Measurements from ENCODE around the gene ANAPC16.
"Not testable (repeated sequence)": the region's sequence is repeated elsewhere in the genome, so short reads cannot be mapped to it uniquely, and the experiment has no call there.

ANAPC16 gene

DNA sequence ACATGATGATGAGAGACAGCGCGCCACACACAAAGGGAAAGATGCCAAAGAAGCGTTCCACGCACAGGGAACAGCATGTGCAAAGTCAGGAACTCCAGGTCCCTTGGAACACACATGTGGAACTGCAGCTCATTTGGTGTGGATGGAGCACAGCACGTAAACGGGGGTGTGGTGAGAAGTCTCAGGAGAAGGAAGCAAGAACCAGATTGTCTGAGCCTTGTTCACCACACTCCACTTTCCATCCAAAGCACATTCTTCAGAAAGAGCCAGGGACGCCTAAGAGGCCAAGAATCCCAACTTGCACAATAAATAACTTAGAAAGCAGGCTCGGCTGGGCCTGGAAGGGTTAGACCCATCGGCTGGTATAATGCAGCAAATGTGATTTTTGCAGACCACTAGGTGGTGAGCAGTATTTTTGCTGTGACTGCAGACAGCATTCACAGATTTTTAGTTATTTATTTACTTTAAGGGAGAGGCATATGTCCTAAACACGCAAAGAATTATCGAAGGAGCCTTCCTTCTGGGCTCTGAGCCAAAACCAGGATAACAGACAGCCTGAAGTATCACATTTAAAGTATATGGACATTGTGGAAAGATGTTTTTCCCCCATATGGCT is 28.1 kb downstream of the ANAPC16 start:
- no peak for DNase-seq (ENCODE audit: low read depth in 2 of 2)

DNA sequence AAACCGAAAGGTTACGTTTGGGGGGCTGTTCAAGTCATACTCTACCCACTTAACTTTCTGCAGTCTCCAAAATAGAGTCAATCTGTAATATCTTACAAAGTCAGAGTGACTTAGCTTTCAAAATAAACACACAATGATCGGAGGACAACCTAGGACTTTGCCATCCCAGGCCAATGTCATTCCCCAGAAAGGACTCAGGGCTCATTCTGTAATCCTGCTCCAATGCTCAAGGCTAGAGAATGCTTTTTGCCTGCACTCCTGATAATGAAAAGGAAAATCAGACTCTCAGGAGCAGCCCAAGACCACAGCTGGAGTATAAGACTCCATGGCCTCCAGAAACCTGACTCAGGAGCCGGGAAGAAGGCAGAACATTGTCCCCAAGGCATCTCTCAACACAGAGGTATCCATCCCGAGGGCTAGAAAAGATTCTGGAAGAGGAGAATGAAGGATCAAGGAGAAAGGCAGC is 28.8 kb downstream of the ANAPC16 start:
- DNase-seq (ENCODE audit: low read depth in 2 of 2), result no peak

DNA sequence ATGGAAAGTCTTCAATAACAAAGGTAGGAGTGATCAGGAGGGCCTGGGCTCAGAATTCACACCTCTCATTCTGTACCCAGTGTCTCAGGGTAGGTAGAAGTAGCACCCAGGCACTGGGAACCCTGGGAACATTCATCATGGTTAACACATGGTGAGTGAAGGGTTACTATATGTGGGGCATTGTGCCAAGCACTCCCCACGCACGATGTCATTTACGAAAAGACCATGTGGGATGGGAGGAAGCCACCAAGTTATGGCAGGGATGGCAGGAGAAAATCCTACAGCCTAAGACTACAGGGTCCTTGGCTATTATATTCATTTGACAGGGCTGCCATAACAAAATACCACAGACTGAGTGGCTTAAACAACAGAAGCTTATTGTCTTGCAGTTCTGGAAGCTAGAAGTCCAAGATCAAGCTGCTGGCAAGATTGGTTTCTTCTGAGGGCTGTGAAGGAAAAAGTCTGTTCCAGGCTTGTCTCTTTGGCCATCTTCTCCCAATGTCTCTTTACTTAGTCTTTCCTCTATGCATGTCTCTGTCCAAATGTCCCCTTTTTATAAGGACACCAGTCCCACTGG is 30.2 kb downstream of the ANAPC16 start:
- DNase-seq (ENCODE audit: low read depth in 2 of 2), result no peak

DNA sequence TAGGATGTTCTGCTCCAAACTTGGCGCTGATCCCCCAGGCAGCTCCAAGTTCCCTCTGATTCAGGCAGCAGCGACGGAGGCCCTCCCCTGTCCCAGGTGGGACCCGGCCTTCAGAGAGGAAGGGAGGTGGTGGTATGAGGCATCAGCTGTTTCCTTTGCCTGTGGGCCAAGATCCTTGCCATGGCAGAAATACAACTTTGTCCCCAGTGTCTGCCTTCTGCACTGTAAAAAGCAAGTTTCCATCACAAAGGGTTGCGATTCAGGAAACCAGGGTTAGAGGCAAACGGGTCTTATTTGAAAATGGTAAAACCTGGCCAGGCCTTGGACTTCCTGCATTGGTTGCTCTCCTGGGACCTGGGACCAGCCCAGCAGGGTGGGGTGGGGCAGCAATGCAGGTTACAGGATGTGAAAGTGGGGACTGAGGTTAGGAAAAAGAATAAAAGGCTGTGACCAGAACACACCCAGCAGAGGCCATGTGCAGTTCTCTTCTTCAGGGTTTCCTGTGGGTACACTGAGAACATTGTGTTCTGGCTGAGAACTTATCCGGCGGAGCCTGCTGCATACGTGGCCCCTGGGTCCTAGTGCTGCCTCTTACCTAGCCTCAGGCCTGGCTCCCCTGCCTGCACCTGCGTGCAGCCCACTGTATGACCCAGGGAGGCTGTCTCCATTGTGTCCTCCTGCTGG is 32.8 kb downstream of the ANAPC16 start:
- peak in 1 of 2 donors; percentile 47 for DNase-seq (ENCODE audit: low read depth in 2 of 2)

DNA sequence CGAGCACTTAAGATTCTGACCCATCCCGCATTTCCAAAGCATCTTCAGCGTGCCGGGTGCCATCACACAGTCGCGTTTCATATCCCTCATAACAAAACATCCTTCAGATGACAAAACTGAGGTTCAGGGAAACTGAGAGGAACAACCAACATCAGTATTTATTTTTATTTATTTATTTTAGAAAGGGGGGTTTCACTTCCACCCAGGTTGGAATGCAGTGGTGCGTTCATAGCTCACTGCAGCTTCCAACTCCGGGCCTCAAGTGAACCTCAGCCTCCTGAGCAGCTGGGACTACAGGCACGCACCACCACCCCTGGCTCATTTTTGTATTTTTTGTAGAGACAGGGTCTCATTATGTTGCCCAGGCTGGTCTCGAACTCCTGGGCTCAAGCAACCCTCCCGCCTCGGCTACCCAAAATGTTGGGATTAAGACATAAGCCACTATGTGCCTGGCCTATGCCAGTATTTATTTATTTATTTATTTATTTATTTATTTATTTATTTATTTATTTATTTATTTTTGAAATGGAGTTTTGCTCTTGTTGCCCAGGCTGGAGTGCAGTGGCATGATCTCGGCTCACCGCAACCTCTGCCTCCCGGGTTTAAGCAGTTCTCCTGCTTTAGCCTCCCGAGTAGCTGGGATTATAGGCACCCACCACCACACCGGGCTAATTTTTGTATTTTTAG is 33.5 kb downstream of the ANAPC16 start:
- not testable (repeated sequence) for DNase-seq (ENCODE audit: low read depth in 2 of 2)

DNA sequence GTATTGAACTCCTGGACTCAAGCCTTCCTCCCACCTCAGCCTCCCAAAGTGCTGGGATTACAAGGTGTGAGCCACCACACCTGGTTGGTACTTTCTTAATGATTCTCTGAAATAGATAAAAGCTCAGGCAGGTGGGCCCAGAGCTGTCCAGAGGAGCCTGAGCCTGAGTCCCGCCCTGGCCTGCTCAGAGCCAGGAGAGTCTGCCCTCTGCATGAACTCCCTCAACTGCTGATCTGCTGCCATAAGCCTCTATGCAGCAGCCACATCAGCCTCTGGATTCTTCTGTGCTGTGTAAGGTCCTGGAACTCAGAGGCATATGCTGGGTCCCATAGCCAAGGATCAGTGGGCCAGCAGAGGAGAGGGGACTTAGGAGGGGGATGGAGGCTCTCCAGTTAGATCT is 34.9 kb downstream of the ANAPC16 start:
- DNase-seq (ENCODE audit: low read depth in 2 of 2), result no peak

DNA sequence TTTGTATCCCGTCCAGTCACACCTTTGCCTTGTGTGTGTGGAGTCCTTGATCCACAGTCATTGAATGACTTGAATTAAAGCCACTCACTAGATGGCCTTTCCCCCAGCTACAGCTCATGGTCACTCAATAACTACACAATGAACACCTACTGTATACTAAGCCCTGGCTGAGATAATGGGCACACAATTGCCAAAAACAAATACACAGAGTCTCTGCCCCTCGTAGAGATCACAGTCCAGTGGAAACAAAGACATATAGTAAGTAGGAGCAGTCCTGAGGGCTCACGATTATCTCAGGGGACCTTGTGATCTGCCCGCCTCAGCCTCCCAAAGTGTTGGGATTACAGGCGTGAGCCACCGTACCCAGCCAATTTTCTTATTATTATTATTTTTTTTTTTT is 35.8 kb downstream of the ANAPC16 start:
- no peak for DNase-seq (ENCODE audit: low read depth in 2 of 2)

DNA sequence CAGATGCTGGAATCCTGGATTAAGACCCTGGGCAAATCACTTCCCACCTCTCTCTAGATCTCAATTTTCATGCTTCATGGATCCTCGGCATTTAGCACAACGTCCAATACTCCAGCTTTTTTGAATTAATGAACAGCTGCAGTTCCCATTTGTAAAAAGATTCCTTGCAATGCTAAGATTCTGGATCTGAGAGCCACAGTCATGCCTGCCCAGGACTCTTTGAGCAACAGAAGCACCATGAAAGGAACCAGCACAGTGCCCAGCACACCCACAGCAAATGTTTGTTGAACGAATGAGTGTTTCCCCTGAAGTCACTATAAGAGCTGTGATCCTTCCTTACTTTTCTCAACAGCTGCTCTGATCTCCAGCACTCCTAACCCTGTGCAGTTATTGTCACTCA is 37.2 kb downstream of the ANAPC16 start:
- DNase-seq (ENCODE audit: low read depth in 2 of 2), result no peak

DNA sequence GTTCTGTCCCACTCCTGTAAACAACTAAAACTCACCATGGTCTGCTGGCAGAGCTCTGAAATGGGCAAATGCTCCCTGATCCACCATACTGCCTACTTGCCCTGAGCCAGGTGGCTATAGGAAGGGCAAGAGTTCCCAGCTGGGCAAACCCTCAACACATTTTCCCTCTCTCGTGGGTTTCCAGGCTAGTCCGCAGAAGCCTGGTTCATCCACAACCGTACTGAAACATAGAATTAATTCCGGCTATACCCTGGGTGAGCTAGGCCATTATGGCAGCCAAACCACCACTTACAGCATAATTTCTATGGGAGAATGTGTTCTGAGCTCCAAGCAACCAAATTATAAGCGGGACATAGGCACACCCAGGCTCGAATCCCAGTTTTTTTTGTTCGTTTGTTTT is 37.8 kb downstream of the ANAPC16 start:
- no peak for DNase-seq (ENCODE audit: low read depth in 2 of 2)

DNA sequence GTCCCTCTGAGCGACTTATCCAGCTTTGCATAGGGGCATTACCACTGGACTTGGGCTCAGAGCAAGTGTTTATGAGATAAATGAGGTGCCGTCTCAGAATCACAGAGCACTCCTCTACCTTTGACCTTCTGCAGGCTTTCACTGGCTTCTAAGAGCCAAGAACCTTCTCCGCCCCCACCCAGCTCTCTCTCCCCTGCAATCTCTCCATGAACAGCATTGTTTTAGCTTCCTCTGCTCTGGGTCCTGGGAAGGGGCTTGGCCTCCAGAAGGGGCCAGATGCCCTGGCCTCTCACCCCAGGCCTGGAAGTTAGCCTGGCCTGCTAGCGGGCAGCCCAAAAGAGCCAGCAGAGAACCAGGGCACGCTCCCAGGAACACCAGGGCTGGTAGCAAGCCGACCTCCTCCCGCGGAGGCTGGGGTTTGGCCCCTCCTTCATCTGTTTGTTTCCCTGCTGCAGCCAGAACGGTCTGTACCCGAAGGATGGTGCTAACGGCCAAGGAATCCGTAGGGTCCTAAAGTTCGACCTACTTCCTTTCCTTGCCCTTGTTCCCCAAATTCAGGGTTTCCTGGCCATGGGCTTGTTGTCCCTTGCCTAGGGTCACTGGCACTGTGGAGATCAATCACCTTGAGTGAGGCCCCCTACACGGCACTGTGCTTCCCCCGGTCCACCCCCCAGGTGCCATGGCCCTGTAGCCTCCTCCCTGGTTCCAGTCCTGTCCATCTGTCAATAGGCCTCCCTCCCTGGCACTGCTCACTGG is 39.2 kb downstream of the ANAPC16 start:
- no peak for DNase-seq (ENCODE audit: low read depth in 2 of 2)

DNA sequence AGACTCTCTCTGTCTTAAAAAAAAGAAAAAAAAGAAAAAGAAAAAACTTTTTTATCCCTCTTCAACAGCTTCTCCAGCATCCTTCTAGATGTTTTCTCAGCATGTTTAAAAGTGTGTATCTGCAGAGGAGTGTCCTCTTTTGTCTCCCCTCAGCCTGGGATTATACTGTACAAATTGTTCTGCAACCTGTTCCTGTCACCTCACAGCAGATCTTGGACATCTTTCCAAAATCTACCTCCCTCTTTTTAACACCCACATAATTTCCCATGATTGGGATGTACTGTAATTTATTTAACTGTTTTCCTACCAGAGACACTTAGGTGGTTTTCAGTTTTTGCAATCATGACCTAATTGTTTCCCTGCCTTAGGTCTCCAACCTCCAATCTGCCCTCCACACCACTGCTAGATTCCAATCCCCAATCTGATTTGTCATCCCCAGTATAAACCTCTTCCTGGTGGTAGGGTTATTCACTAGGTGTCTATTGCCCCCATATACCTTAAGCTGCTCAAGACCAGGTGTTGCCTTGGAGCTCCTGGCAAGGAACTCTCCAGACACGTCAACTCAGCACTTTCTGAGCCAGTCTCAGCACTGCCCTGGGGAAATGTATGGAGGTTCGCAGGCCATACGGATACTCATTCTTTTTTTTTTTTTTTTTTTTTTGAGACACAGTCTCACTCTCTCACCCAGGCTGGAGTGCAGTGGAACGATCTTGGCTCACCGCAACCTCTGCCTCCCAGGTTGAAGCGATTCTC is 40.3 kb downstream of the ANAPC16 start:
- no peak for DNase-seq (ENCODE audit: low read depth in 2 of 2)

DNA sequence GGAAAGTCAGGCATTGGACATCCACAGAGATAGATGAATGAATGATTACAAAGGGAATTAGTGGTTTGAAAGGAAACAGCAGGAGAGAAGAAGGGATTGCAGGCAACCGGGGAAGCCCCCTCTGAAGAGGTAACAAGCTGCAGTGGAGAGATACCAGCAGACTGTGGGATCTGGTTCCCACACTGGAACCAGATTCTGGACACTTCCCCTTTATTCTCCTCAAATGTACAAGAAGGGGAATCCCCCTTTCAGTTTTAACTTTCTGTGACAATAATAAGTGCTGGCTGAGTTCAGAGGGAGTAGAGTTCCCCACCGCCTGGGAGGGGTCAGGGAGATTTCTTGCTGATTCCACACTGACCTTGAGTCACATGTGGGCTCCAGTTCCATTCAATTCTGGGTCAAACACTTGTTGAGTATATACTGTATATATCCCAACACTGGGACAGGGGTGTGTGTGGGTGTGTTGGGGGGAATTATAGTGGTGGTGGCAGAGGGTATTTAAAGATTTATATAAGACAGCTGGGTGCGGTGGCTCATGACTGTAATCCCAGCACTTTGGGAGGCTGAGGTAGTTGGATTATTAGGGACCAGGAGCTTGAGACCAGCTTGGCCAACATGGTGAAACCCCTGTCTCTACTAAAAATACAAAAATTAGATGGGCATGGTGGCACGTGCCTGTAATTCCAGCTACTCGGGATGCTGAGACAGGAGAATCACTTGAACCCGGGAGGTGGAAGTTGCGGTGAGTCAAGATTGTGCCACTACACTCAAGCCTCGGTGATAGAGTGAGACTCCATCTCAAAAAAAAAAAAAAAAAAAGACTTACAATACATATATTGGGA is 41.5 kb downstream of the ANAPC16 start:
- DNase-seq (ENCODE audit: low read depth in 2 of 2), result no peak

DNA sequence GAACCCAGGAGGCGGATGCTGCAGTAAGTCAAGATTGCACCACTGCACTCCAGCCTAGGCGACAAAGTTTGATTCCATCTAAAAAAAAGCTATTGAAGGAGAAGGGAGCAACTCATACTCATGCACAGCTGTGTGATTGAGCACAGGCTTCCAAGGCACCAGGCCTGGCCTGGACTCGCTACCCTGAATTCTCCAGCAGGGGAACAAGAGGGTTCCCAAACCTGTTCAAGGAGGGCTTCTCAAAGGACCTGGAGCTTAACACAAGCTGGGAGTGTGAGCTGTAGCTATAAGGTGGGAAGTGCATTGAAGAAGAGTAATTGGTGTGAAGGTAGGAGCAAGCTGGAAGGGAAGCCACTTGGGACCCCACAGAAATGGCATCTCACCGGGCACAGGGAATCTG is 42.8 kb downstream of the ANAPC16 start:
- no peak for DNase-seq (ENCODE audit: low read depth in 2 of 2)

DNA sequence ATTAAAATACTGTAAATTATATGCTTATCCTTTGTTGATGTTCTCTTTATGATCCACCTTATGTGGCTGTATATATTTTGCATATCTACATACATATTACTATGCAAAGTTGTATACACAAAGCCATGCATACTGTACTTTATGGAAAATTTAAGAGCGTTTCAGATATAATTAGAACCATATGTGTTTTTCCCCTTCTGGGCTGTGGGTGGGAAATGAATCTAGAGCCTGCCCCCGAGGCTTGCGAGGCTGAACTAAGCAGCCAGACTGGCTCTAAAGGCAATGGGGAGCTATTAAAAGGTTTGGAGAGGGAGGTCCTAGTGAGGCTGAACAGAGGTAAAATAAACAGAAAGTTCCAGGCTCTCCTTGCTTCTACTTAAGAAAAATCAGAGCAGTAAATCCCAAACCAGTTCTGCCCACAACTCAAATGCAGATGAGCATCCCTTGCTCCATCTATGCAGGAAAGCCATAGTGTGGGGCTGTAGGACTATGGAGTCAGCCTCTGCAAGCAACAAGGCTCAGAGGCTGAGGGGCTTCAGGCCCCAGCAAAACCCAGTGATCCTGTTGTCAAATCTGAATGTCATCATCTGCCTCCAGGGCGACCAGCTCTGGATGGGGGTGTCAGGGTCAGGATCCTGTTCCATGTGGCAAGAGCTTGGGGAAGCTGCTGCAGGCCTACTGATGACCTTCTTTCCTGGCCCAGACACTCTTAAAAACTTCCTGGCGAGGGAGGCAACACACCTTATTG is 43.9 kb downstream of the ANAPC16 start:
- no peak for DNase-seq (ENCODE audit: low read depth in 2 of 2)

DNA sequence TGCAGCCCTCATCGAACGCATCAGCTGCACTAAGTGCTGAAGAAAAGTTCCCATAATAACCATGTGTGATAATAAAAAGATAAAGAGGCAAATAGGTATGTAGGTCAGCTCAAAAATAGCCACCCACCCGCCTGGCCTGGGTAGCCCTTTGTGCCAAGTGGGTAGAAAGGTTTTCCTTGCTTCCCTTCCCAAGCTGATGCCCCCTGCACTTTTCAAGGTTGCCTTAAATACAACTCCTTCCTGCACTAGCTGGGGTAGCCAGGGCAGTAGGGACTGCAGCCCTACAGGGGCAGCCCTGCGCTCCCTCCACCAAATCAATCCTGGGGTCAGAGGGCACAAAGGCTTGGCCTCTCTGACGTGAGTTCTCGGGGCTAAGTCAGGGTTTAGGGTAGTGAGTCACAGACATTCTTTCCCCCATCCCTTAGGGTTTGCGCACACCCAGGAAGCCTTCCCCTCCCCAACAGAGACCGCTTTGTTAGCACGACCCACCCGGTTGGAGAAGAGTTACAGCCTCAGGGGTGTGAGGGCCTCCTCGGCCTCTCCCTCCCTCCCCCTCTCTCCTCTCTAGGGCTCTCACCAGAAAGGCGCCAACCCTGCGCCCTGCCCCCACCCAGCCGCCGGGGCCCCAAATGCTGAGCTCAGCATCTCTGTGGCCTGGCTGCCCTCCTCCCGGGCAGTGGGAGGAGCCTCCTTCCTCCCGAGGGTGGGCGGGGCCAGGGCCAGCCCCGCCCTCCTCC is 44.6 kb downstream of the ANAPC16 start:
- DNase-seq (ENCODE audit: low read depth in 2 of 2), result peak; percentile 89 to 90

DNA sequence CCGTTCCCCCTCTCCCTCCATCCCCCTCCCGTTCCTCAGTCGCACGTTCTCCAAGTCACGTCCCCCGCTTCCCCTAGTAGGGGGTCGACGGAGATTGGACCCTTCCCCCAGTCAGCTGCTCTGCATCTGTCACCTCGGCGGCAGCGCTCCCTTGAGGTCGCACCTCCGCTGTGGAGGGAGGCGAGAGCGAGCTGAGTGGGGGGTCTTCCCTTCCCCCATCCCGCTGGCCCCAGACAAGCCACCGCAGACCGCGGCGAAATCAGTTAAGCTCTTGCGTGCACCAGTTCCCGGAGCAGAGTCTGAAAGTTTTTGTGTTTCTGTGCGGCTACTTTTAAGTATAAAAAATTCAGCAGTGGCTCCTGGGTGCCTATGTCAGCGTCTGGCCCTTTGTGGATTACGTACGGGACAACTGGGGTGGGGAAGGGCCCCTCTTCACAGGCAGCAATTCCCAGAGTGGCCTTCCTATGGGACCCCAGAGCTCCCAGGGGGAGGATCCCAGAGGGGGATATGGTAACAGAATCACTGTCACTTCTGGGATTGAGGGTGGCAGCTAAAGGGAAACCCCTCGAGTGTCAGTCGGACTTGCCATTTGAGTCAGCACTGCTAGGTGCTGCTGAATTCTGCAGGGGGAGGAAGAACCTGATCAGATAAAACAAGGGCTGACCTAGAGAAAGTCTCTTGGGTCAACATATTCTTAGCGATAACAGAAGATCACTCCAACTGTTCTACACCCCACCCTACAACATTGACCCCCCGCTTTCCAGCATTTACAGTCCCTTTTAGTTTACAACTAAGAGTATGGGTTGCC is 45.4 kb downstream of the ANAPC16 start:
- no peak for DNase-seq (ENCODE audit: low read depth in 2 of 2)

DNA sequence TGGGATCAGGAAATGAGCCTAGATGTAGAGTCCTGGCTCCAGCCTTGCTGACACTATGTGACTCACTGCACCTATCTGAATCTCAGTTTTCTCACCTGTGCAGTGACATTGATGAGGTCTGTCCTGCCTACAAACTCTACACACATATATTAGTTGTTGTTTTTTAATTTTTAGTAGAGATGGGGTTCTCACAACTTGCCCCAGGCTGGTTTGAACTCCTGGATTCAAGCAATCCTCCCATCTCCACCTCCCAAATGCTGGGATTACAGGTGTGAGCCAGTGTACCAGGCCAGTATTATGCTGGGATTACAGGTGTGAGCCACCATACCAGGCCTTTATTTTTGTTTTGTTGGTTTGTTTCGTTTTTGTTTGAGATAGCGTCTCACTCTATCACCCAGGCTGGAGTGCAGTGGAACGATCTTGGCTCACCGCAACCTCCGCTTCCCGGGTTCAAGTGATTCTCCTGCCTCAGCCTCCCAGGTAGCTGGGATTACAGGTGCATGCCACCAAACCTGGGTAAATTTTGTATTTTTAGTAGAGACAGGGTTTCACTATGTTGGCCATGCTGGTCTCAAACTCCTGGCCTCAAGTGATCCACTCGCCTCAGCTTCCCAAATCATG is 46.1 kb downstream of the ANAPC16 start:
- DNase-seq (ENCODE audit: low read depth in 2 of 2), result no peak

Measured in stimulated activated CD8-positive, alpha-beta memory T cell treated with anti-CD3 and anti-CD28 coated beads, Interleukin-2, amount 100 ng/mL, for 48 hours (primary cell).